CD4-positive, alpha-beta T cell (primary cell): ENCODE results near the gene CASZ1. TPM values are rescaled to one million over a fixed set of nuclear protein-coding genes. Genes with fewer than 3 reads are reported as not detected.

Source experiments
- ATAC-seq: fragments of 200-7000 bp; cut with Tn5 transposase; one replicate; pipeline ENCODE4 v1.10.0; 2022; ENCODE audit warnings: mild to moderate bottlenecking; ENCODE audit not compliant: poor library complexity
- CTCF ChIA-PET: fragments of 350-600 bp; sonication (Branson Sonifier 250); formaldehyde crosslinking; loops from one replicate; lab custom pipeline; 2021; ENCODE audit warnings: antibody characterized with exemption, inconsistent platforms; lab: Charles Lee
- POLR2A ChIA-PET: fragments of 350-600 bp; sonication (Branson Sonifier 250); formaldehyde crosslinking; loops from one replicate; lab custom pipeline; 2021; ENCODE audit warnings: antibody characterized with exemption, inconsistent platforms; lab: Charles Lee
- DNase-seq, 14 experiments: peaks; one replicate each; pipeline ENCODE4 v3.0.0-alpha.2; 2013 to 2020; ENCODE audit warnings: mixed read lengths in 2 of 14
- H3K27ac ChIP-seq, 2 donors: one replicate each; pipeline versions ENCODE4 v1.5.1 to v1.7.0; 2013; ENCODE audit warnings: low read length in 2 of 2, low read depth in 1 of 2, mild to moderate bottlenecking in 1 of 2
- H3K27me3 ChIP-seq, 2 experiments: 1 replicate in 1 of 2; 2 replicates in 1 of 2; pipeline versions ENCODE4 v1.6.1 to v1.7.0; 2013; ENCODE audit warnings: low read length in 2 of 2, control low read depth in 1 of 2, mild to moderate bottlenecking in 1 of 2, moderate library complexity in 1 of 2; ENCODE audit not compliant: insufficient read depth in 2 of 2, control insufficient read depth in 1 of 2
- H3K36me3 ChIP-seq: one replicate; pipeline ENCODE4 v1.6.1; 2013; ENCODE audit warnings: low read length, control low read depth; ENCODE audit not compliant: insufficient read depth
- H3K4me1 ChIP-seq: one replicate; pipeline ENCODE4 v1.6.1; 2013; ENCODE audit warnings: low read length, control low read depth; ENCODE audit not compliant: insufficient read depth
- H3K4me3 ChIP-seq: one replicate; pipeline ENCODE4 v1.5.1; 2013; ENCODE audit warnings: mild to moderate bottlenecking, low read length, moderate library complexity
- H3K9me3 ChIP-seq, 2 experiments: 1 replicate in 1 of 2; 2 replicates in 1 of 2; pipeline versions ENCODE4 v1.6.1 to v1.7.0; 2013; ENCODE audit warnings: low read length in 2 of 2, mild to moderate bottlenecking in 2 of 2, control low read depth in 1 of 2, moderate library complexity in 1 of 2; ENCODE audit not compliant: control insufficient read depth in 1 of 2, insufficient read depth in 1 of 2
- H3K27ac Mint-ChIP-seq: one replicate; pipeline ENCODE4 v1.8.0; 2020; ENCODE audit warnings: mixed read lengths
- H3K27me3 Mint-ChIP-seq: one replicate; pipeline ENCODE4 v1.8.0; 2021; ENCODE audit warnings: mixed read lengths
- H3K36me3 Mint-ChIP-seq: one replicate; pipeline ENCODE4 v1.8.0; 2021; ENCODE audit warnings: low read depth, mixed read lengths
- H3K4me1 Mint-ChIP-seq: one replicate; pipeline ENCODE4 v1.8.0; 2021; ENCODE audit warnings: low read depth, mixed read lengths
- H3K4me3 Mint-ChIP-seq: one replicate; pipeline ENCODE4 v1.8.0; 2020; ENCODE audit warnings: mild to moderate bottlenecking, mixed read lengths
- H3K9me3 Mint-ChIP-seq: one replicate; pipeline ENCODE4 v1.8.0; 2020; ENCODE audit warnings: mixed read lengths
- CTCF ChIP-seq: fragments of 200-600 bp; IDR thresholded peaks from one replicate; pipeline ENCODE4 v1.8.0; 2022; ENCODE audit warnings: antibody characterized with exemption, mild to moderate bottlenecking
- intact Hi-C, 2 experiments: fragments of 100-400 bp; cut with DNase I in 1 of 2; cut with micrococcal nuclease in 1 of 2; formaldehyde crosslinking; loops; one replicate each; pipeline versions ENCODE4 v1.15.1 to v1.9.0; 2023 to 2025; cut with DNase I, micrococcal nuclease
- total RNA-seq, 174 experiments: library from RNA in 2 of 174; stranded (reverse) in 2 of 174; gene quantifications; one replicate each; pipeline ENCODE4 v1.2.3 and lab custom pipeline; 2021 to 2026

Gene CASZ1
- total RNA-seq, 2 experiments from 2014 or later = 21.8 to 22.8 TPM

- no peak overlapping the region for H3K27ac ChIP-seq
- H3K36me3 ChIP-seq = no peaks in the 10 kb centered on the region
- Mint-ChIP-seq H3K36me3 (no peaks in the 10 kb centered on the region), H3K4me3 (no peak overlapping the region), H3K27me3 (no peaks in the 10 kb centered on the region), H3K4me1 (peaks cover 15% of the 10 kb centered on the region), H3K27ac (no peak overlapping the region), H3K9me3 (no peaks in the 10 kb centered on the region)
- no peaks in the 10 kb centered on the region for H3K9me3 ChIP-seq
- DNase-seq (peak in 1 of 14 experiments; percentile 10), ATAC-seq (no peak)
- ChIA-PET POLR2A (no interaction called here), CTCF (no interaction called here)
- no peaks in the 10 kb centered on the region for H3K27me3 ChIP-seq
- H3K4me3 ChIP-seq = no peak overlapping the region
- intact Hi-C loops = no loop called here
- H3K4me1 ChIP-seq = peaks cover 14% of the 10 kb centered on the region
- no peak for TF ChIP-seq CTCF
These were observed 43.1 kb downstream of the CASZ1 start for GRCh38 chr1:10753299-10753698.

- ATAC-seq = no peak
- intact Hi-C loops = no loop called here
- CTCF ChIA-PET = no interaction called here
These were observed 44.8 kb downstream of the CASZ1 start for GRCh38 chr1:10751561-10752085.

GRCh38 chr1:10751160-10751559, 45.3 kb downstream of the CASZ1 start:
- Mint-ChIP-seq H3K4me3 (no peak overlapping the region), H3K36me3 (no peaks in the 10 kb centered on the region), H3K9me3 (no peaks in the 10 kb centered on the region), H3K4me1 (peaks cover 6% of the 10 kb centered on the region), H3K27me3 (no peaks in the 10 kb centered on the region), H3K27ac (no peak overlapping the region)
- Histone ChIP-seq H3K36me3 (no peaks in the 10 kb centered on the region), H3K9me3 (no peaks in the 10 kb centered on the region), H3K4me3 (no peak overlapping the region), H3K27ac (no peak overlapping the region), H3K4me1 (peaks cover 10% of the 10 kb centered on the region), H3K27me3 (no peaks in the 10 kb centered on the region)
- POLR2A ChIA-PET = no interaction called here
- no peak for DNase-seq
- TF ChIP-seq CTCF = no peak
- CTCF ChIA-PET = no interaction called here
- intact Hi-C loops = no loop called here
- ATAC-seq = no peak

More at GRCh38 chr1:10751561-10752085, 44.8 kb downstream of the CASZ1 start:
- POLR2A ChIA-PET = no interaction called here
- Mint-ChIP-seq H3K4me3 (no peak overlapping the region), H3K27ac (no peak overlapping the region), H3K9me3 (no peaks in the 10 kb centered on the region), H3K4me1 (peaks cover 8% of the 10 kb centered on the region), H3K27me3 (no peaks in the 10 kb centered on the region), H3K36me3 (no peaks in the 10 kb centered on the region)
- Histone ChIP-seq H3K27ac (no peak overlapping the region), H3K36me3 (no peaks in the 10 kb centered on the region), H3K4me1 (peaks cover 14% of the 10 kb centered on the region), H3K9me3 (no peaks in the 10 kb centered on the region), H3K4me3 (no peak overlapping the region), H3K27me3 (no peaks in the 10 kb centered on the region)
- no peak for TF ChIP-seq CTCF
- no peak for DNase-seq
